ENCODE measurements around the gene SECISBP2L. TPM values are rescaled to one million over a fixed set of nuclear protein-coding genes. Genes with fewer than 3 reads are reported as not detected.

Gene SECISBP2L
- total and polyA plus RNA-seq, 12 donors, result 6.2 to 49.8 (median 42.4) TPM

GRCh38 chr15:49052662-49053061 lies 6.4 kb upstream of the SECISBP2L start:
- ATAC-seq (no peak), DNase-seq (no peak)
- Histone ChIP-seq H3K27me3 (no peaks in the 10 kb centered on the region), H3K27ac (no peak overlapping the region), H3K4me3 (no peak overlapping the region), H3K4me1 (peaks cover 0 to 6% (median 0%) of the 10 kb centered on the region in 9 donors), H3K36me3 (no peaks in the 10 kb centered on the region), H3K9me3 (no peaks in the 10 kb centered on the region)
- no peak for TF ChIP-seq CTCF (IDR thresholded peaks at IDR 0.05)
- 92 to 94% methylated on average over 4 of the region's 4 CpGs for WGBS, 2 donors
- intact Hi-C loops (cut with DNase I), result no loop called here

GRCh38 chr15:49047456-49047855 lies 1.2 kb upstream of the SECISBP2L start:
- H3K4me3 ChIP-seq, result no peak overlapping the region

GRCh38 chr15:49045751-49046219 lies 461 bp downstream of the SECISBP2L start:
- H3K9me3 ChIP-seq, result no peaks in the 10 kb centered on the region
- H3K4me1 ChIP-seq, result peaks cover 0 to 52% (median 32%) of the 10 kb centered on the region in 9 donors
- DNase-seq (peak in 1 of 2 donors; percentile 21), ATAC-seq (peak in 7 of 8 donors; percentile 13 to 48 (median 36))
- no peaks in the 10 kb centered on the region for H3K36me3 ChIP-seq
- H3K27ac ChIP-seq, result peak overlapping the region; percentile 51 to 97 (median 90)
- TF ChIP-seq CTCF (IDR thresholded peaks at IDR 0.05), result no peak
- no peaks in the 10 kb centered on the region for H3K27me3 ChIP-seq
- peak overlapping the region; percentile 70 to 100 (median 92) for H3K4me3 ChIP-seq
- 0% methylated on average over 17 of the region's 17 CpGs for WGBS, 2 donors
- intact Hi-C loops (cut with DNase I), result loop anchor here in 7 of 10 donors (5.0 to 10.0 kb wide), 7 partner anchors 79 to 171 kb away; partner anchors contain the start of genes EID1 (in 4 of the 7) and COPS2 (in 1 of the 7)

More at GRCh38 chr15:49047456-49047855, 1.2 kb upstream of the SECISBP2L start:
- ATAC-seq (no peak), DNase-seq (no peak)
- Histone ChIP-seq H3K4me1 (peaks cover 0 to 38% (median 27%) of the 10 kb centered on the region in 9 donors), H3K27me3 (no peaks in the 10 kb centered on the region), H3K9me3 (no peaks in the 10 kb centered on the region), H3K36me3 (no peaks in the 10 kb centered on the region), H3K27ac (no peak overlapping the region)
- no peak for TF ChIP-seq CTCF (IDR thresholded peaks at IDR 0.05)
- intact Hi-C loops (cut with DNase I), result loop anchor here in 7 of 10 donors (5.0 to 10.0 kb wide), 7 partner anchors 77 to 173 kb away; partner anchors contain the start of genes EID1 (in 4 of the 7) and COPS2 (in 1 of the 7)

- Histone ChIP-seq H3K4me3 (peak overlapping the region; percentile 70 to 100 (median 92)), H3K27me3 (no peaks in the 10 kb centered on the region), H3K9me3 (no peaks in the 10 kb centered on the region), H3K27ac (peak overlapping the region in 7 of 10 donors; percentile 85 to 97 (median 93)), H3K4me1 (peaks cover 0 to 57% (median 32%) of the 10 kb centered on the region in 9 donors), H3K36me3 (no peaks in the 10 kb centered on the region)
- TF ChIP-seq CTCF (IDR thresholded peaks at IDR 0.05), result no peak
- DNase-seq (no peak), ATAC-seq (no peak)
- intact Hi-C loops (cut with DNase I), result loop anchor here in 7 of 10 donors (5.0 to 10.0 kb wide), 7 partner anchors 80 to 170 kb away; partner anchors contain the start of genes EID1 (in 5 of the 7) and COPS2 (in 1 of the 7)
- WGBS, 2 donors, result 4 to 7% methylated on average over 8 of the region's 8 CpGs
Measured at GRCh38 chr15:49044766-49045606, 1.3 kb downstream of the SECISBP2L start.
